Measurements from ENCODE around the gene WNK2. TPM values are rescaled to one million over a fixed set of nuclear protein-coding genes. Genes with fewer than 3 reads are reported as not detected.

The WNK2 gene
- total RNA-seq, 4 donors from 2014 or later = 18.6 to 89.9 (median 40.8) TPM

DNA sequence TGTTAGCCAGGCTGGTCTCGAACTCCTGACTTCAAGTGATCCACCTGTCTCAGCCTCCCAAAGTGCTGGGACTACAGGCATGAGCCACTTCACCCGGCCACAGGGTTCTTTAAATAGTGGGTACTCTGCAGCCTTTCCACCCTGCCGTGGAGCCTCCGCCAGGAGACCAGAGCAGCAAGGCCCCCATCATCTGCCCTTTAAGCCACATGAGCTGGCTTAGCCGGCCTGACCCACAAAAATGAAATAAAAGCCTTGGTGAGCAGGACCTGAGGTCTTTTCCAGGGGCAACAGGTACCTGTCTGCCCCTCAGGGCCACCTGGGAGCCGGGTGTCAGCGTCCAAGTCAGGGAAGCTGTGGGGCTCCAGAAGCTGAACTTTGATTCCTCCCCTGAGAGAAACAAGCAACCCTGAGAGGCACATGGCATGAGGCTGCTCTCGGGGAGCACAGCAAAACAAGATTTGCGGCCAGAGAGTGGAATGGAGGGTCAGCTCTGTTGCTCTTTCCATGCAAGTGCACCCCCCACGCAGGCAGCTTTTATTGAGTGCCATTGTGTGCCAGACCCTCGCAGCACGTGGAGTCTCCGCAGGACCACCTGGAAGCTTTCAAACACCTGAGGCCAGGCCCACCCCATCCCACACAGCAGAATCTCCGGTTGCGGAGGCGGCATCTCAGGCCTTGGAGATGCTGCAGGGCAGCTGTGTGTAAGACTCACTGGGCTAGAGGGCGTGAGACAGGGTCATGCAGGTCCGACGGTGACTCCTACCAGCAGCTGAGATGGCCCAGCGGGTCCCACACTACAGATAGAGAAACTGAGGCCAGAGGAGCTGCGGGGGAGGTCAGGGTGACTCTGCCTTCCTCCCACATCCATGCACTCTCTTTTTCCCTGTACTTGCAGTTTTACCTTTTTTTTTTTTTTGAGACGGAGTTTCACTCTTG is 4.8 kb upstream of the WNK2 start:
- no peaks in the 10 kb centered on the region for H3K9me3 ChIP-seq
- no peak overlapping the region for H3K4me3 ChIP-seq
- no peaks in the 10 kb centered on the region for H3K36me3 ChIP-seq
- intact Hi-C loops (cut with DNase I) = no loop called here
- no peak overlapping the region for H3K27ac ChIP-seq (replicated peaks in 1 of 4)
- peaks cover 0 to 13% (median 0%) of the 10 kb centered on the region in 4 donors for H3K27me3 ChIP-seq
- DNase-seq (ENCODE audit: extremely low spot score) = no peak
- TF ChIP-seq POLR2AphosphoS5 (IDR thresholded peaks at IDR 0.05) (no peak), POLR2A (IDR thresholded peaks at IDR 0.05; ENCODE audit: low read depth) (no peak), EP300 (IDR thresholded peaks at IDR 0.05) (no peak)
- TF ChIP-seq, protein P1, sequence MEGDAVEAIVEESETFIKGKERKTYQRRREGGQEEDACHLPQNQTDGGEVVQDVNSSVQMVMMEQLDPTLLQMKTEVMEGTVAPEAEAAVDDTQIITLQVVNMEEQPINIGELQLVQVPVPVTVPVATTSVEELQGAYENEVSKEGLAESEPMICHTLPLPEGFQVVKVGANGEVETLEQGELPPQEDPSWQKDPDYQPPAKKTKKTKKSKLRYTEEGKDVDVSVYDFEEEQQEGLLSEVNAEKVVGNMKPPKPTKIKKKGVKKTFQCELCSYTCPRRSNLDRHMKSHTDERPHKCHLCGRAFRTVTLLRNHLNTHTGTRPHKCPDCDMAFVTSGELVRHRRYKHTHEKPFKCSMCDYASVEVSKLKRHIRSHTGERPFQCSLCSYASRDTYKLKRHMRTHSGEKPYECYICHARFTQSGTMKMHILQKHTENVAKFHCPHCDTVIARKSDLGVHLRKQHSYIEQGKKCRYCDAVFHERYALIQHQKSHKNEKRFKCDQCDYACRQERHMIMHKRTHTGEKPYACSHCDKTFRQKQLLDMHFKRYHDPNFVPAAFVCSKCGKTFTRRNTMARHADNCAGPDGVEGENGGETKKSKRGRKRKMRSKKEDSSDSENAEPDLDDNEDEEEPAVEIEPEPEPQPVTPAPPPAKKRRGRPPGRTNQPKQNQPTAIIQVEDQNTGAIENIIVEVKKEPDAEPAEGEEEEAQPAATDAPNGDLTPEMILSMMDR (IDR thresholded peaks at IDR 0.05) = no peak
- H3K4me1 ChIP-seq = peaks cover 18 to 27% (median 24%) of the 10 kb centered on the region in 4 donors
- WGBS = 91% methylated on average over 13 of the region's 22 CpGs

DNA sequence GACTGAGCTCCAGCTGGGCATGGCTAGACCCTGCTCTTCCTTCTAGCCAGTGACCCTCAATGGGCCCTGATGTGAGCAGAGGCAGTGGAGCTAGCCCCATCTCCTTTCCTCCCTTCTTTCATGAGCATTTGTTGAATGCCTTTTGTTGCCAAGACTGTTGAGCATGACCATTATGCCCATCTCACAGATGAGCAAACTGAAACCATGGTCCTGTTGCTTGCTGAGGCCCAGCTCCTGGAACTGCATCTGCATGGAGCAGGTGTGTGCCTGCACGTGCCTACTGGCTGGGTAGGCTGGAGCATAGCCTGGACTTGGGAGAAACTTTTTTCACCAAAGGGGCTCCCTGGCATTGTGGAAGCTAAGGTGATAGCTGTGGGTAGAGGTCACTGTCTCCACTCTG is 3.0 kb upstream of the WNK2 start:
- TF ChIP-seq, protein P1 (IDR thresholded peaks at IDR 0.05) = no peak
- TF ChIP-seq POLR2AphosphoS5 (IDR thresholded peaks at IDR 0.05) (no peak), POLR2A (IDR thresholded peaks at IDR 0.05; ENCODE audit: low read depth) (no peak), EP300 (IDR thresholded peaks at IDR 0.05) (no peak)
- no peaks in the 10 kb centered on the region for H3K36me3 ChIP-seq
- peaks cover 18 to 45% (median 40%) of the 10 kb centered on the region in 4 donors for H3K4me1 ChIP-seq
- H3K4me3 ChIP-seq = no peak overlapping the region
- H3K9me3 ChIP-seq = no peaks in the 10 kb centered on the region
- no peak for DNase-seq (ENCODE audit: extremely low spot score)
- 100% methylated on average over 1 of the region's 1 CpG for WGBS
- H3K27ac ChIP-seq (replicated peaks in 1 of 4) = no peak overlapping the region
- peaks cover 0 to 22% (median 0%) of the 10 kb centered on the region in 4 donors for H3K27me3 ChIP-seq
- intact Hi-C loops (cut with DNase I) = no loop called here

DNA sequence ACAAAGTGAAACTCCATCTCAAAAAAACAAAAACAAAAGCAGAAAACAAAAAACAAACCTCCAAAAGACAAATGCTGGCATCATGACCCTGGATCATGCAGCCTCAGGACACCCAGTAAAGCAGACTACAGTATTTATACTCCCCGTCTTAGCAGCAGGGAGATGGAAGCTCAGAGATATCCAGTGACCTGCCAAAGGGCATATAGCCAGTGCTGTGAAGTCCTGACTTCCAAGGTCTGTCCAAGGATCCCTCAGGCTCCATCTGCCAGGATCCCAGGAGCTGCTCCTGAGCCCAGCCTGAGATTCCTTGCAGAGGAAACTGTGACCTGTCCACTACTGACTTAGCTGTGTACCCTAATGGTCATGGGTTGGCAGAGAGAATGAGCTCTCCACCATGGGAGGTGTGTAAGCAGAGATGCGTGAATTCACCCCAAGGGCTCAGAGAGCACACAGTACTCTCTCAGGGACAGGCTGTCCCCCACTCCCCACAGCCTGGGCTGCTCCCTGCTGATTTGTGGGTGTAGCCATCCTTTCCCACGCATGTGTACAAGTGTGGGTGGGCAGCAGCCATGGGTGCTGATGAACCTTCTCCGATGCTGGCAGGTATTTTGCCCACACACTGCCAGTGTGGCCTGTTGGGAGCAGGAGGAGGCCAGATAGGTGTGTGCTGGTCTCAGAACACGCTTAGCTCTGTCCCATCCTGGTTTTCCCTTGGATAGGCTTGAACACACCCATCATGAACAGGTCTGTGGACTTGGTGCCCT is 2.1 kb upstream of the WNK2 start:
- TF ChIP-seq, protein P1 (IDR thresholded peaks at IDR 0.05) = no peak
- TF ChIP-seq POLR2A (IDR thresholded peaks at IDR 0.05; ENCODE audit: low read depth) (no peak), EP300 (IDR thresholded peaks at IDR 0.05) (no peak), POLR2AphosphoS5 (IDR thresholded peaks at IDR 0.05) (no peak)
- no peak for DNase-seq (ENCODE audit: extremely low spot score)
- Histone ChIP-seq H3K27me3 (peaks cover 0 to 22% (median 0%) of the 10 kb centered on the region in 4 donors), H3K9me3 (no peaks in the 10 kb centered on the region), H3K36me3 (no peaks in the 10 kb centered on the region), H3K4me1 (peaks cover 22 to 55% (median 49%) of the 10 kb centered on the region in 4 donors), H3K4me3 (no peak overlapping the region), H3K27ac (replicated peaks in 1 of 4) (peak overlapping the region in 1 of 4 donors; percentile 18)
- intact Hi-C loops (cut with DNase I) = no loop called here
- WGBS = 84% methylated on average over 4 of the region's 5 CpGs

DNA sequence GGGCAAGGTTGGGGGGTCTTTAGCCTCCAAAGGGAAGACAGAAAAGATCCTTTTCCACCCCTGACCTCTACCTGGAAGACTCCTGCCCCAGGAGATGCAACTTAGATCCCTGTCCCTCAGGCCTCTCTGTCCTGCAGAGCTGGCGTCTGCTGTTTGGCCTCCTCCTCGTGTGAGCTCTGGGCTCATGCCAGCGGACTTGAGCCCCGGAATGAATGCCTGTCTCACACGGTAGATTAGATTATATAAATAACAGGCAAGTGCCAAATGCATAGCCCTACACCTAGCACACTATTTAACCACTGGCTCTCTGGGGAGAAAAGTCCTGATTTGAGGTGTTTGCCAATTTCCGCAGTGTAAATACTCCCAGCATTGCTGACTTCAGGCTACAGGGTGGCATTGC is 1.4 kb upstream of the WNK2 start:
- 53% methylated on average over 6 of the region's 6 CpGs for WGBS
- Histone ChIP-seq H3K36me3 (no peaks in the 10 kb centered on the region), H3K27ac (replicated peaks in 1 of 4) (peak overlapping the region in 3 of 4 donors; percentile 48 to 92 (median 88)), H3K27me3 (peaks cover 0 to 22% (median 0%) of the 10 kb centered on the region in 4 donors), H3K9me3 (no peaks in the 10 kb centered on the region), H3K4me3 (no peak overlapping the region), H3K4me1 (peaks cover 29 to 62% (median 56%) of the 10 kb centered on the region in 4 donors)
- intact Hi-C loops (cut with DNase I) = no loop called here
- no peak for TF ChIP-seq EP300 (IDR thresholded peaks at IDR 0.05)
- no peak for TF ChIP-seq POLR2AphosphoS5 (IDR thresholded peaks at IDR 0.05)
- TF ChIP-seq, protein P1 (IDR thresholded peaks at IDR 0.05) = no peak
- TF ChIP-seq POLR2A (IDR thresholded peaks at IDR 0.05; ENCODE audit: low read depth) = no peak
- DNase-seq (ENCODE audit: extremely low spot score) = no peak

All from esophagus muscularis mucosa (tissue), 4 donors.